HG02943 (cell line): ENCODE data around the gene MYO18B.
"Not testable (repeated sequence)": the region's sequence is repeated elsewhere in the genome, so short reads cannot be mapped to it uniquely, and the experiment has no call there.

ENCODE experiments used
- ATAC-seq: cut with Tn5 transposase; IDR thresholded peaks from one replicate; pipeline ENCODE4 v1.9.1; 2021; ENCODE audit warnings: mild to moderate bottlenecking, low read depth, moderate library complexity; ENCODE audit not compliant: unreplicated experiment

The MYO18B gene

GRCh38 chr22:25741692-25742626 is at the start of gene MYO18B:
Gene MYO18B, plus strand, starts transcription at chr22:25742188. Its CDS starts 18,905 bp downstream, at chr22:25761093.
- ATAC-seq = no peak

- no peak for ATAC-seq
Observed at GRCh38 chr22:25692397-25693267, 49.4 kb upstream of the MYO18B start.

GRCh38 chr22:25693268-25693565 is 48.8 kb upstream of the MYO18B start:
- no peak for ATAC-seq

GRCh38 chr22:25694196-25694907 is 47.6 kb upstream of the MYO18B start:
- no peak for ATAC-seq

GRCh38 chr22:25695146-25695545 is 46.8 kb upstream of the MYO18B start:
- no peak for ATAC-seq

- ATAC-seq = no peak
Observed at GRCh38 chr22:25696763-25697162, 45.2 kb upstream of the MYO18B start.

GRCh38 chr22:25697181-25697664 is 44.8 kb upstream of the MYO18B start:
- ATAC-seq = no peak

- ATAC-seq = no peak
Observed at GRCh38 chr22:25697978-25698377, 44.0 kb upstream of the MYO18B start.

GRCh38 chr22:25698461-25698860 is 43.5 kb upstream of the MYO18B start:
- ATAC-seq = no peak

- no peak for ATAC-seq
Observed at GRCh38 chr22:25698978-25699377, 43.0 kb upstream of the MYO18B start.

- ATAC-seq = no peak
Observed at GRCh38 chr22:25701056-25701780, 40.8 kb upstream of the MYO18B start.

- ATAC-seq = no peak
Observed at GRCh38 chr22:25702040-25702439, 39.9 kb upstream of the MYO18B start.

- no peak for ATAC-seq
Observed at GRCh38 chr22:25702571-25703167, 39.3 kb upstream of the MYO18B start.

GRCh38 chr22:25704701-25705100 is 37.3 kb upstream of the MYO18B start:
- ATAC-seq = no peak

GRCh38 chr22:25706197-25706596 is 35.8 kb upstream of the MYO18B start:
- ATAC-seq = no peak

- not testable (repeated sequence) for ATAC-seq
Observed at GRCh38 chr22:25708430-25708829, 33.6 kb upstream of the MYO18B start.

GRCh38 chr22:25709758-25710157 is 32.2 kb upstream of the MYO18B start:
- no peak for ATAC-seq

GRCh38 chr22:25710501-25710900 is 31.5 kb upstream of the MYO18B start:
- no peak for ATAC-seq

GRCh38 chr22:25711491-25711890 is 30.5 kb upstream of the MYO18B start:
- no peak for ATAC-seq
